Caco-2 (cell line): ENCODE results near the gene MACO1. TPM values are rescaled to one million over a fixed set of nuclear protein-coding genes. Genes with fewer than 3 reads are reported as not detected.
A peak's percentile ranks its signal among the peaks of the same experiment; 100 is the strongest.

Experiments
- BruUV-seq: library from RNA; stranded (reverse); fragments of 400-500 nt; replicated peaks from 2 replicates; lab custom pipeline; 2021; lab: Mats Ljungman, UMichigan
- CTCF ChIA-PET: fragments of 300-600 bp; sonication (Branson Sonifier 250); formaldehyde crosslinking; loops from one replicate; lab custom pipeline; 2022; ENCODE audit warnings: antibody characterized with exemption; lab: Charles Lee
- POLR2A ChIA-PET: fragments of 300-600 bp; sonication (Branson Sonifier 250); formaldehyde crosslinking; loops from one replicate; lab custom pipeline; 2022; ENCODE audit warnings: antibody characterized with exemption; lab: Charles Lee
- DNase-seq, 2 experiments: peaks; one replicate each; pipeline versions ENCODE4 v3.0.0 to v3.0.0-alpha.2; 2020 to 2022
- H3K27me3 ChIP-seq: replicated peaks from 2 replicates; pipeline ENCODE4 v1.6.0; 2011; ENCODE audit warnings: low read length; ENCODE audit not compliant: control insufficient read depth, insufficient read depth
- H3K36me3 ChIP-seq: 2 replicates; pipeline ENCODE4 v1.5.1; 2011; ENCODE audit warnings: low read length; ENCODE audit not compliant: control insufficient read depth, insufficient read depth
- H3K4me1 ChIP-seq: fragments of 250-450 bp; sonication (Bioruptor Pico); 2 replicates; pipeline ENCODE4 v1.5.1; 2020; ENCODE audit warnings: mild to moderate bottlenecking
- H3K4me3 ChIP-seq: 2 replicates; pipeline ENCODE4 v1.5.1; 2011; ENCODE audit warnings: low read depth, mild to moderate bottlenecking, control low read depth, low read length
- H3K9me3 ChIP-seq: fragments of 250-450 bp; sonication (Bioruptor Pico); 2 replicates; pipeline ENCODE4 v1.5.1; 2020; ENCODE audit warnings: mild to moderate bottlenecking, moderate library complexity
- H3K27ac Mint-ChIP-seq: one replicate; pipeline ENCODE4 v1.8.0; 2022; ENCODE audit warnings: mixed read lengths; ENCODE audit not compliant: unreplicated experiment
- H3K27me3 Mint-ChIP-seq: one replicate; pipeline ENCODE4 v1.8.0; 2022; ENCODE audit warnings: mixed read lengths; ENCODE audit not compliant: insufficient read depth, unreplicated experiment
- H3K36me3 Mint-ChIP-seq: one replicate; pipeline ENCODE4 v1.8.0; 2022; ENCODE audit warnings: mild to moderate bottlenecking, mixed read lengths; ENCODE audit not compliant: insufficient read depth, unreplicated experiment
- H3K4me1 Mint-ChIP-seq: one replicate; pipeline ENCODE4 v1.8.0; 2022; ENCODE audit warnings: low read depth, mixed read lengths; ENCODE audit not compliant: unreplicated experiment
- H3K4me3 Mint-ChIP-seq: one replicate; pipeline ENCODE4 v1.8.0; 2022; ENCODE audit warnings: mild to moderate bottlenecking, moderate library complexity, mixed read lengths; ENCODE audit not compliant: unreplicated experiment
- H3K9me3 Mint-ChIP-seq: one replicate; pipeline ENCODE4 v1.8.0; 2022; ENCODE audit warnings: mixed read lengths; ENCODE audit not compliant: unreplicated experiment
- intact Hi-C: fragments of 100-400 bp; cut with micrococcal nuclease; formaldehyde crosslinking; loops from one replicate; pipeline ENCODE4 v1.10.0; 2022; ENCODE audit not compliant: unreplicated experiment
- total RNA-seq: library from RNA; stranded (reverse); gene quantifications from 2 replicates; pipeline ENCODE4 v1.2.3, GENCODE V29; 2022
- TF ChIP-seq, protein P1 (sequence below), 2 experiments: fragments of 200-600 bp in 1 of 2; IDR thresholded peaks; 1 replicate in 1 of 2; 2 replicates in 1 of 2; pipeline versions ENCODE4 v1.5.1 to v1.8.0; 2011 to 2022; ENCODE audit warnings: antibody characterized with exemption in 1 of 2, control low read depth in 1 of 2, inconsistent platforms in 1 of 2, low read depth in 1 of 2, low read length in 1 of 2, mild to moderate bottlenecking in 1 of 2, moderate library complexity in 1 of 2; ENCODE audit not compliant: insufficient read depth in 1 of 2, severe bottlenecking in 1 of 2, unreplicated experiment in 1 of 2

Gene MACO1
- total RNA-seq, 1 experiment from 2014 or later, result 16.8 TPM

- Mint-ChIP-seq H3K27ac (peak within 1 kb of the TSS; percentile 48), H3K4me1 (peaks cover 6% of the 10 kb centered on the region), H3K36me3 (peaks cover 5% of the 10 kb centered on the region), H3K4me3 (peak within 1 kb of the TSS; percentile 67), H3K9me3 (no peaks in the 10 kb centered on the region), H3K27me3 (no peaks in the 10 kb centered on the region)
- intact Hi-C loops, result no loop called here
- no peaks in the 10 kb centered on the region for H3K27me3 ChIP-seq
- ChIA-PET CTCF (interaction anchor here (1.1 kb wide), 1 partner anchor 21 kb away, joined by 4 read pairs; no protein-coding TSS in a partner anchor), POLR2A (interaction anchor here (0.6 kb wide), 1 partner anchor 125 kb away, joined by 3 read pairs; no protein-coding TSS in a partner anchor)
- H3K4me3 ChIP-seq, result peak within 1 kb of the TSS; percentile 69
- H3K9me3 ChIP-seq, result no peaks in the 10 kb centered on the region
- TF ChIP-seq, protein P1, sequence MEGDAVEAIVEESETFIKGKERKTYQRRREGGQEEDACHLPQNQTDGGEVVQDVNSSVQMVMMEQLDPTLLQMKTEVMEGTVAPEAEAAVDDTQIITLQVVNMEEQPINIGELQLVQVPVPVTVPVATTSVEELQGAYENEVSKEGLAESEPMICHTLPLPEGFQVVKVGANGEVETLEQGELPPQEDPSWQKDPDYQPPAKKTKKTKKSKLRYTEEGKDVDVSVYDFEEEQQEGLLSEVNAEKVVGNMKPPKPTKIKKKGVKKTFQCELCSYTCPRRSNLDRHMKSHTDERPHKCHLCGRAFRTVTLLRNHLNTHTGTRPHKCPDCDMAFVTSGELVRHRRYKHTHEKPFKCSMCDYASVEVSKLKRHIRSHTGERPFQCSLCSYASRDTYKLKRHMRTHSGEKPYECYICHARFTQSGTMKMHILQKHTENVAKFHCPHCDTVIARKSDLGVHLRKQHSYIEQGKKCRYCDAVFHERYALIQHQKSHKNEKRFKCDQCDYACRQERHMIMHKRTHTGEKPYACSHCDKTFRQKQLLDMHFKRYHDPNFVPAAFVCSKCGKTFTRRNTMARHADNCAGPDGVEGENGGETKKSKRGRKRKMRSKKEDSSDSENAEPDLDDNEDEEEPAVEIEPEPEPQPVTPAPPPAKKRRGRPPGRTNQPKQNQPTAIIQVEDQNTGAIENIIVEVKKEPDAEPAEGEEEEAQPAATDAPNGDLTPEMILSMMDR (IDR thresholded peaks at IDR 0.05; ENCODE audit: insufficient read depth in 1 of 2, low read depth in 1 of 2, low read length in 1 of 2, severe bottlenecking in 1 of 2, unreplicated experiment in 1 of 2), result no peak
- no TSS peak for BruUV-seq
- no peaks in the 10 kb centered on the region; the same call in 1 of the 2 replicates for H3K36me3 ChIP-seq
- DNase-seq, result peak; percentile 54 to 76
- peaks cover 2% of the 10 kb centered on the region for H3K4me1 ChIP-seq
Observed at GRCh38 chr1:25543425-25544242, 112.9 kb downstream of the MACO1 start, which contains the start of gene LDLRAP1. Gene LDLRAP1, plus strand, starts transcription at chr1:25543606. Its CDS starts 93 bp downstream, at chr1:25543699.

DNA sequence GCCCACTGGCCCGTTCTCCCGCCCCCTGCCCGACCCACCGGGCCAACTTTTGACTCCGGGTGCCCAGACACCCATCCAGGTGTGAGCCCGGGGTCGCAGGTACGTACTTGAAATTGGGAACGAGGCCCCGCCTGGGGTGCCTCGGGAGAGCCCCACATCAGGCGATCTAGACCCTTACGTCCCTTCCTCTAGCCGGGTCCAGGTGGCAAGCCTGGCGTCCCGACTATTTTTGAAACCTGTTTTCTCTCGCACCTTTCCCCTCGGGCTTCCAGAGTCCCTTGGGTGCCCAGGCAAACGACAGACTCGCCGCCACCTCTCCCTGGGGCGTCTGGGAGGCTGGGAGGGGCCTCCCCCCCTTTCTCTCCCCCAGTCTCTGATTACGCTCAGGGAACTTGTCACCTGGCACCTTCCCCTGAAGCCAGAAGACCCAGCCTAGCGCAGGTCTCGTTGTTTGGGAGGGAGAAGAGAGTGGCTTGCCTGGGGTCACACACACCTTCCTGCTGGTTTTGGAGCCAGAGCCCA is 113.6 kb downstream of the MACO1 start:
- H3K36me3 ChIP-seq, result no peaks in the 10 kb centered on the region; the same call in 1 of the 2 replicates
- intact Hi-C loops, result no loop called here
- no peaks in the 10 kb centered on the region for H3K27me3 ChIP-seq
- ChIA-PET CTCF (no interaction called here), POLR2A (interaction anchor here (0.6 kb wide), 1 partner anchor 124 kb away, joined by 3 read pairs; no protein-coding TSS in a partner anchor)
- no peaks in the 10 kb centered on the region for H3K9me3 ChIP-seq
- no TSS peak for BruUV-seq
- peak overlapping the region; percentile 48 for H3K27ac Mint-ChIP-seq
- H3K4me3 ChIP-seq, result peak overlapping the region; percentile 69
- no peaks in the 10 kb centered on the region for H3K4me1 ChIP-seq
- H3K9me3 Mint-ChIP-seq, result no peaks in the 10 kb centered on the region
- no peak for DNase-seq
- H3K4me1 Mint-ChIP-seq, result peaks cover 6% of the 10 kb centered on the region
- H3K4me3 Mint-ChIP-seq, result peak overlapping the region; percentile 67
- peaks cover 5% of the 10 kb centered on the region for H3K36me3 Mint-ChIP-seq
- no peaks in the 10 kb centered on the region for H3K27me3 Mint-ChIP-seq
- TF ChIP-seq, protein P1 (IDR thresholded peaks at IDR 0.05; ENCODE audit: insufficient read depth in 1 of 2, low read depth in 1 of 2, low read length in 1 of 2, severe bottlenecking in 1 of 2, unreplicated experiment in 1 of 2), result no peak

GRCh38 chr1:25544819-25545218 is 114.1 kb downstream of the MACO1 start:
- H3K36me3 Mint-ChIP-seq, result peaks cover 5% of the 10 kb centered on the region
- Histone ChIP-seq H3K4me3 (peak overlapping the region; percentile 69; the same call in 1 of the 2 replicates), H3K9me3 (no peaks in the 10 kb centered on the region), H3K27me3 (no peaks in the 10 kb centered on the region), H3K36me3 (no peaks in the 10 kb centered on the region; the same call in 1 of the 2 replicates), H3K4me1 (0 out of 2 replicates have a peak, but pooled peaks cover 3% of the 10 kb centered on the region)
- H3K27ac Mint-ChIP-seq, result peak overlapping the region; percentile 48
- no peaks in the 10 kb centered on the region for H3K27me3 Mint-ChIP-seq
- intact Hi-C loops, result no loop called here
- no peak for DNase-seq
- TF ChIP-seq, protein P1 (IDR thresholded peaks at IDR 0.05; ENCODE audit: insufficient read depth in 1 of 2, low read depth in 1 of 2, low read length in 1 of 2, severe bottlenecking in 1 of 2, unreplicated experiment in 1 of 2), result no peak
- no peaks in the 10 kb centered on the region for H3K9me3 Mint-ChIP-seq
- H3K4me3 Mint-ChIP-seq, result peak overlapping the region; percentile 67
- H3K4me1 Mint-ChIP-seq, result peaks cover 9% of the 10 kb centered on the region
- ChIA-PET CTCF (no interaction called here), POLR2A (no interaction called here)
- BruUV-seq, result no TSS peak
